Gastrocnemius medialis (tissue), 4 donors: ENCODE data around the gene NEK6.

Experiments used
- CTCF ChIP-seq, 5 experiments: fragments of 450-650 bp in 3 of 5; fragments of 200-600 bp in 2 of 5; sonication (generic) in 2 of 5; IDR thresholded peaks in 4 of 5; conservative IDR thresholded peaks in 1 of 5; 1 replicate in 4 of 5; 2 replicates in 1 of 5; pipeline ENCODE4 v1.5.1; 2016 to 2019; ENCODE audit warnings: antibody characterized with exemption in 5 of 5, mild to moderate bottlenecking in 3 of 5, moderate library complexity in 3 of 5
- POLR2A ChIP-seq, 2 donors: fragments of 450-650 bp; IDR thresholded peaks; one replicate each; pipeline ENCODE4 v1.6.1; 2017; ENCODE audit warnings: antibody characterized with exemption in 2 of 2, mild to moderate bottlenecking in 2 of 2, moderate library complexity in 2 of 2

GRCh38 chr9:124315882-124316281, 58.1 kb downstream of the NEK6 start:
- no peak for TF ChIP-seq CTCF (IDR thresholded peaks at IDR 0.05 in 4 of 5, conservative IDR thresholded peaks at IDR 0.05 in 1 of 5)
- no peak for TF ChIP-seq POLR2A (IDR thresholded peaks at IDR 0.05)
